HepG2 (cell line): ENCODE measurements around the gene MAGEB4. TPM values are rescaled to one million over a fixed set of nuclear protein-coding genes. Genes with fewer than 3 reads are reported as not detected.

ENCODE experiments used
- ATAC-seq: fragments of 200-7000 bp; cut with Tn5 transposase; 3 replicates; pipeline ENCODE4 v1.9.1; 2020; ENCODE audit warnings: mild to moderate bottlenecking, moderate library complexity
- BruUV-seq: library from RNA; stranded (reverse); fragments of 400-500 nt; replicated peaks from 2 replicates; lab custom pipeline; 2021; lab: Mats Ljungman, UMichigan
- CTCF ChIA-PET: fragments of 300-600 bp; formaldehyde crosslinking; extraction: SDS; loops from one replicate; lab custom pipeline; 2021; ENCODE audit warnings: low total read pairs, inconsistent platforms, low intra/inter-chr PET ratio; lab: Yijun Ruan, JAX
- POLR2A ChIA-PET: fragments of 350-600 bp; sonication (Branson Sonifier 250); formaldehyde crosslinking; loops from one replicate; lab custom pipeline; 2020; ENCODE audit warnings: antibody characterized with exemption, inconsistent platforms; lab: Yijun Ruan, JAX
- DNase-seq: peaks from one replicate; pipeline ENCODE4 v3.0.0-alpha.2; 2015; ENCODE audit warnings: low spot score
- FAIRE-seq: peaks from 3 replicates; lab custom pipeline; 2011; peaks lifted over from hg19 to GRCh38; lab: Jason Lieb, UNC
- H2AFZ ChIP-seq: one replicate; pipeline ENCODE4 v1.6.1; 2011; ENCODE audit warnings: low read length, inconsistent platforms
- H3K27ac ChIP-seq: fragments of 300-600 bp; 3 replicates; pipeline ENCODE4 v1.8.0; 2011; ENCODE audit warnings: mixed run types, mild to moderate bottlenecking, mixed read lengths, low read length, inconsistent platforms; ENCODE audit not compliant: insufficient read depth; ENCODE audit errors: extremely low read length
- H3K27me3 ChIP-seq, 2 experiments: fragments of 200-600 bp in 1 of 2; 2 replicates in 1 of 2; 3 replicates in 1 of 2; pipeline versions ENCODE4 v1.6.0 to v1.8.0; 2011; ENCODE audit warnings: low read length in 2 of 2, mild to moderate bottlenecking in 2 of 2, moderate library complexity in 2 of 2, inconsistent platforms in 1 of 2; ENCODE audit not compliant: insufficient read depth in 2 of 2, control insufficient read depth in 1 of 2
- H3K36me3 ChIP-seq, 2 experiments: fragments of 200-600 bp in 1 of 2; replicated peaks in 1 of 2; 2 replicates in 1 of 2; 3 replicates in 1 of 2; pipeline versions ENCODE4 v1.5.1 to v1.8.0; 2011; ENCODE audit warnings: low read length in 2 of 2, inconsistent platforms in 1 of 2; ENCODE audit not compliant: insufficient read depth in 2 of 2, control insufficient read depth in 1 of 2
- H3K4me1 ChIP-seq: 2 replicates; pipeline ENCODE4 v1.5.1; 2012; ENCODE audit warnings: low read length, inconsistent platforms; ENCODE audit not compliant: insufficient read depth
- H3K4me2 ChIP-seq: 2 replicates; pipeline ENCODE4 v1.6.0; 2011; ENCODE audit warnings: low read depth, low read length, inconsistent platforms
- H3K4me3 ChIP-seq, 3 experiments: fragments of 200-600 bp in 1 of 3; sonication (generic), shearing (Covaris generic) in 1 of 3; replicated peaks in 1 of 3; 2 replicates each; pipeline ENCODE4 v1.5.1; 2011 to 2016; ENCODE audit warnings: low read length in 3 of 3, inconsistent platforms in 2 of 3, low read depth in 2 of 3, mild to moderate bottlenecking in 2 of 3, control low read depth in 1 of 3, mixed read lengths in 1 of 3; ENCODE audit not compliant: insufficient read depth in 1 of 3
- H3K79me2 ChIP-seq: one replicate; pipeline ENCODE4 v1.6.1; 2011; ENCODE audit warnings: low read length, inconsistent platforms; ENCODE audit not compliant: insufficient read depth
- H3K9ac ChIP-seq: 2 replicates; pipeline ENCODE4 v1.6.0; 2011; ENCODE audit warnings: mild to moderate bottlenecking, low read depth, low read length, inconsistent platforms; ENCODE audit not compliant: insufficient read depth
- H3K9me3 ChIP-seq: 2 replicates; pipeline ENCODE4 v1.5.1; 2012; ENCODE audit warnings: mild to moderate bottlenecking, low read length
- H4K20me1 ChIP-seq: 2 replicates; pipeline ENCODE4 v1.6.0; 2011; ENCODE audit warnings: inconsistent platforms, mild to moderate bottlenecking, low read length, moderate library complexity; ENCODE audit not compliant: insufficient read depth
- CREM ChIP-seq, 2 experiments: sonication (generic) in 1 of 2; formaldehyde crosslinking in 1 of 2; IDR thresholded peaks; 2 replicates each; pipeline versions ENCODE4 v1.4.0 to v1.6.1; 2016 to 2020; ENCODE audit warnings: antibody characterized with exemption in 1 of 2, mild to moderate bottlenecking in 1 of 2, missing genetic modification reagents in 1 of 2
- ETV5 ChIP-seq: IDR thresholded peaks from 2 replicates; pipeline ENCODE4 v1.6.1; 2018; ENCODE audit warnings: missing biosample characterization, missing genetic modification reagents, inconsistent platforms, borderline replicate concordance
- GABPA ChIP-seq, 2 experiments: IDR thresholded peaks; 2 replicates each; pipeline ENCODE4 v1.6.1; 2011 to 2016; ENCODE audit warnings: low read depth in 2 of 2, low read length in 1 of 2, missing biosample characterization in 1 of 2, missing genetic modification characterization in 1 of 2
- HOXA9 ChIP-seq: sonication (generic); formaldehyde crosslinking; IDR thresholded peaks from 2 replicates; pipeline ENCODE4 v1.8.1; 2022; ENCODE audit warnings: missing genetic modification reagents, mild to moderate bottlenecking, moderate library complexity, borderline replicate concordance
- MEF2D ChIP-seq: sonication (generic); formaldehyde crosslinking; IDR thresholded peaks from 2 replicates; pipeline ENCODE4 v1.5.1; 2020; ENCODE audit warnings: mild to moderate bottlenecking, missing genetic modification reagents
- MIER2 ChIP-seq: IDR thresholded peaks from 2 replicates; pipeline ENCODE4 v1.6.1; 2016; ENCODE audit warnings: missing biosample characterization, missing genetic modification reagents
- SRSF1 ChIP-seq: fragments of 200-400 bp; formaldehyde crosslinking; optimal IDR thresholded peaks from 2 replicates; pipeline ENCODE3; 2017; ENCODE audit warnings: mild to moderate bottlenecking, low read depth, low read length, moderate library complexity
- ZNF260 ChIP-seq: sonication (generic); formaldehyde crosslinking; IDR thresholded peaks from 2 replicates; pipeline ENCODE4 v1.4.0; 2020; ENCODE audit warnings: missing genetic modification reagents, low read depth, mild to moderate bottlenecking, borderline replicate concordance
- ZNF282 ChIP-seq: fragments of 450-650 bp; IDR thresholded peaks from 2 replicates; pipeline ENCODE4 v1.6.1; 2018; ENCODE audit not compliant: partially characterized antibody
- ZSCAN20 ChIP-seq: sonication (generic); formaldehyde crosslinking; IDR thresholded peaks from 2 replicates; pipeline ENCODE4 v1.4.0; 2020; ENCODE audit warnings: missing genetic modification reagents, mild to moderate bottlenecking, borderline replicate concordance
- WGBS: methylation state at CpG from one replicate; pipeline ENCODE4 v1.1.6; 2017; ENCODE audit warnings: low lambda C conversion rate; 5-methylcytosine and 5-hydroxymethylcytosine counted together
- in situ Hi-C: cut with HindIII; loops from 2 replicates; pipeline ENCODE4 v1.10.0; 2017; ENCODE audit warnings: low pct_unique_long_range_greater_than_20kb; ENCODE audit not compliant: extremely low pct_ligation_motif_present
- intact Hi-C: fragments of 100-400 bp; cut with micrococcal nuclease; formaldehyde crosslinking; loops from one replicate; pipeline ENCODE4 v1.10.0; 2022; ENCODE audit not compliant: unreplicated experiment
- polyA plus RNA-seq, 8 experiments: library from polyadenylated mRNA; depleted of rRNA in 3 of 8; stranded (reverse) in 7 of 8; unstranded in 1 of 8; fragments of >200 nt; fragmentation: Illumina TruSeq in 4 of 8; extraction: Trizol in 4 of 8; gene quantifications; 2 replicates each; pipeline versions ENCODE4 v1.2.1 to v1.2.3, GENCODE V29; 2011 to 2016; ENCODE audit warnings: low read depth in 4 of 8, missing spikeins in 1 of 8, mixed read lengths in 1 of 8; ENCODE audit not compliant: insufficient read depth in 1 of 8
- total RNA-seq, 5 experiments: library from RNA; depleted of rRNA; stranded (reverse); fragments of >200 nt; fragmentation: Illumina TruSeq; extraction: Trizol; gene quantifications; 2 replicates each; pipeline ENCODE4 v1.2.3, GENCODE V29; 2016; ENCODE audit warnings: low read depth in 1 of 5
- TF ChIP-seq, protein P1 (sequence below): sonication (generic); formaldehyde crosslinking; IDR thresholded peaks from 2 replicates; pipeline ENCODE4 v1.5.0; 2020; ENCODE audit warnings: mild to moderate bottlenecking, missing genetic modification reagents, moderate library complexity
- TF ChIP-seq, protein P2 (sequence below): sonication (generic); formaldehyde crosslinking; IDR thresholded peaks from 2 replicates; pipeline ENCODE4 v1.5.0; 2020; ENCODE audit warnings: mild to moderate bottlenecking, missing genetic modification reagents
- TF ChIP-seq, protein P3 (sequence below): sonication (generic); formaldehyde crosslinking; IDR thresholded peaks from 2 replicates; pipeline ENCODE4 v1.4.0; 2020; ENCODE audit warnings: missing genetic modification reagents

MAGEB4 gene
- total and polyA plus RNA-seq, 2 of the 13 experiments (the other 11 are each of a cell fraction or from before 2014, with no cell fraction given), result not detected

DNA sequence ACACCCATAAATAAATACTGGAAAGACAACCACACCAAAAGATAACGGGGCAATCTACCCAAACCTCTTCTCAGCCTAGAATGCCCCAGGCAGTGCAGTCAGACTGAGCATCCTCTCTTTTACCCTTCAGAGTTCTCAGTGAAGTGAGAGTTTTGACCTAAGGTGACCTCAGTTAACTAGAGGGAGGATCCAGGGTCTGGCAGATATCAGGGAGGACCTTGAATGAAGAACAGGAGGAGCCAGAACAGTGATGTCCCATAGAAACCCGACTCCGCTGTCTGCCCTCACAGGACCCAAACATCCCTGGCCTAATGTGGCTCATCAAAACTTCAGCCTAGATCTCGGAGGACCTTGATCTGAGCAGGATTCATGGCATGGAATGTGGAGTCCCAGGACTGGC lies 11.4 kb upstream of the MAGEB4 start, which contains the start of gene MAGEB3 (continued):
- no peak for TF ChIP-seq SRSF1
- no peak for TF ChIP-seq MIER2 (CRISPR knock-in tag)
- TF ChIP-seq ZNF282, result no peak
- no peak for TF ChIP-seq CREM (IDR thresholded peaks at IDR 0.05)
- TF ChIP-seq CREM (CRISPR knock-in tag; IDR thresholded peaks at IDR 0.05), result no peak
- no peak for TF ChIP-seq ZSCAN20 (CRISPR knock-in tag)
- TF ChIP-seq ETV5 (CRISPR knock-in tag), result no peak

DNA sequence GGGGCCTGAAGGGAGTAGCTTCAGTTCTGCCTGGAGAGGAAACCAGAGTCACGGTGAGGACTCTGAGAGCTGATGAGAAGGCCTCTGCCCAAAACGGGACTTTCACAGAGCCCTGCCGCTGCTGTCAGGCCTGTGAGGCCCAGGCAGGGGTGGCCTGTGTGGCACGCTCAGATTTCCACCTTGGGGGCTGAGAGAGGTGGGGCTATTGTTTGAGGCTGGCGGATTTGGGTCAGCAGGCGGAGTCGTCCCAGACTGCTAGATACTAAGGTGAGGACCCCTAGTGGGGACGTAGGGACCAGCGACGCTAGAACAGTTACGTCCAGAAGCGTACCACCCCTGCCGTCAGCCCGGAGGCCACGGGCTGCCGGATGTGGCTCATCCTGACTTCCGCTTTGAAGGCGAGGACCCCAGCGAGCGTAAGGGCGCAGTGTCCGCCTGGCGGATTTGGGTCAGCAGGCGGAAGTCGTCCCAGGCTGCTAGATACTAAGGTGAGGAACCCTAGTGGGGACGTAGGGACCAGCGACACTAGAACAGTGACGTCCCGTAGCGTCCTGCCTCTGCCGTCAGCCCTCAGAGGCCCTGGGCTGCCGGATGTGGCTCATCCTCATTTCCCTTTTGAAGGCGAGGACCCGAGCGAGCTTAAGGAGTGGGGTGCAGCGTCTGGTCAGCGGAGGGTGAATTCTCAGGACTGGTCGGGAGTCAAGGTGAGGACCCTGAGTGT lies 5.1 kb downstream of the MAGEB4 start, which contains the start of gene MAGEB1:
MAGEB1 (plus strand) TSS at position 378 of the 721 bp plus-strand sequence. CDS start 3,348 bp downstream, outside the sequence.
- H3K4me1 ChIP-seq, result no peaks in the 10 kb centered on the region
- H3K9me3 ChIP-seq, result no peaks in the 10 kb centered on the region
- peak within 1 kb of the TSS; percentile 7; the same call in 1 of the 2 replicates for H3K4me2 ChIP-seq
- H3K79me2 ChIP-seq, result no peaks in the 10 kb centered on the region
- TF ChIP-seq GABPA (IDR thresholded peaks at IDR 0.05; ENCODE audit: low read depth, low read length), result 0 out of 2 replicates have a peak, but pooled peaks have one; percentile 11
- TF ChIP-seq GABPA (CRISPR knock-in tag; IDR thresholded peaks at IDR 0.05; ENCODE audit: low read depth), result no peak
- no peak for TF ChIP-seq MEF2D (CRISPR knock-in tag)
- TF ChIP-seq, protein P1, sequence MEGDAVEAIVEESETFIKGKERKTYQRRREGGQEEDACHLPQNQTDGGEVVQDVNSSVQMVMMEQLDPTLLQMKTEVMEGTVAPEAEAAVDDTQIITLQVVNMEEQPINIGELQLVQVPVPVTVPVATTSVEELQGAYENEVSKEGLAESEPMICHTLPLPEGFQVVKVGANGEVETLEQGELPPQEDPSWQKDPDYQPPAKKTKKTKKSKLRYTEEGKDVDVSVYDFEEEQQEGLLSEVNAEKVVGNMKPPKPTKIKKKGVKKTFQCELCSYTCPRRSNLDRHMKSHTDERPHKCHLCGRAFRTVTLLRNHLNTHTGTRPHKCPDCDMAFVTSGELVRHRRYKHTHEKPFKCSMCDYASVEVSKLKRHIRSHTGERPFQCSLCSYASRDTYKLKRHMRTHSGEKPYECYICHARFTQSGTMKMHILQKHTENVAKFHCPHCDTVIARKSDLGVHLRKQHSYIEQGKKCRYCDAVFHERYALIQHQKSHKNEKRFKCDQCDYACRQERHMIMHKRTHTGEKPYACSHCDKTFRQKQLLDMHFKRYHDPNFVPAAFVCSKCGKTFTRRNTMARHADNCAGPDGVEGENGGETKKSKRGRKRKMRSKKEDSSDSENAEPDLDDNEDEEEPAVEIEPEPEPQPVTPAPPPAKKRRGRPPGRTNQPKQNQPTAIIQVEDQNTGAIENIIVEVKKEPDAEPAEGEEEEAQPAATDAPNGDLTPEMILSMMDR (CRISPR knock-in tag), result 0 out of 2 replicates have a peak, but pooled peaks have one; percentile 9
- TF ChIP-seq, protein P2, sequence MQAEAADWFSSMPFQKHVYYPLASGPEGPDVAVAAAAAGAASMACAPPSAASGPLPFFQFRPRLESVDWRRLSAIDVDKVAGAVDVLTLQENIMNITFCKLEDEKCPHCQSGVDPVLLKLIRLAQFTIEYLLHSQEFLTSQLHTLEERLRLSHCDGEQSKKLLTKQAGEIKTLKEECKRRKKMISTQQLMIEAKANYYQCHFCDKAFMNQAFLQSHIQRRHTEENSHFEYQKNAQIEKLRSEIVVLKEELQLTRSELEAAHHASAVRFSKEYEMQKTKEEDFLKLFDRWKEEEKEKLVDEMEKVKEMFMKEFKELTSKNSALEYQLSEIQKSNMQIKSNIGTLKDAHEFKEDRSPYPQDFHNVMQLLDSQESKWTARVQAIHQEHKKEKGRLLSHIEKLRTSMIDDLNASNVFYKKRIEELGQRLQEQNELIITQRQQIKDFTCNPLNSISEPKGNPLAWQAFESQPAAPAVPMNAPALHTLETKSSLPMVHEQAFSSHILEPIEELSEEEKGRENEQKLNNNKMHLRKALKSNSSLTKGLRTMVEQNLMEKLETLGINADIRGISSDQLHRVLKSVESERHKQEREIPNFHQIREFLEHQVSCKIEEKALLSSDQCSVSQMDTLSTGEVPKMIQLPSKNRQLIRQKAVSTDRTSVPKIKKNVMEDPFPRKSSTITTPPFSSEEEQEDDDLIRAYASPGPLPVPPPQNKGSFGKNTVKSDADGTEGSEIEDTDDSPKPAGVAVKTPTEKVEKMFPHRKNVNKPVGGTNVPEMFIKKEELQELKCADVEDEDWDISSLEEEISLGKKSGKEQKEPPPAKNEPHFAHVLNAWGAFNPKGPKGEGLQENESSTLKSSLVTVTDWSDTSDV (CRISPR knock-in tag), result no peak
- TF ChIP-seq, protein P3, sequence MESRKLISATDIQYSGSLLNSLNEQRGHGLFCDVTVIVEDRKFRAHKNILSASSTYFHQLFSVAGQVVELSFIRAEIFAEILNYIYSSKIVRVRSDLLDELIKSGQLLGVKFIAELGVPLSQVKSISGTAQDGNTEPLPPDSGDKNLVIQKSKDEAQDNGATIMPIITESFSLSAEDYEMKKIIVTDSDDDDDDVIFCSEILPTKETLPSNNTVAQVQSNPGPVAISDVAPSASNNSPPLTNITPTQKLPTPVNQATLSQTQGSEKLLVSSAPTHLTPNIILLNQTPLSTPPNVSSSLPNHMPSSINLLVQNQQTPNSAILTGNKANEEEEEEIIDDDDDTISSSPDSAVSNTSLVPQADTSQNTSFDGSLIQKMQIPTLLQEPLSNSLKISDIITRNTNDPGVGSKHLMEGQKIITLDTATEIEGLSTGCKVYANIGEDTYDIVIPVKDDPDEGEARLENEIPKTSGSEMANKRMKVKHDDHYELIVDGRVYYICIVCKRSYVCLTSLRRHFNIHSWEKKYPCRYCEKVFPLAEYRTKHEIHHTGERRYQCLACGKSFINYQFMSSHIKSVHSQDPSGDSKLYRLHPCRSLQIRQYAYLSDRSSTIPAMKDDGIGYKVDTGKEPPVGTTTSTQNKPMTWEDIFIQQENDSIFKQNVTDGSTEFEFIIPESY, result 0 out of 2 replicates have a peak, but pooled peaks have one; percentile 37
- no peak for TF ChIP-seq ZNF260 (CRISPR knock-in tag)
- no peak for TF ChIP-seq HOXA9 (CRISPR knock-in tag)
- no peaks in the 10 kb centered on the region for H3K27me3 ChIP-seq
- no peaks in the 10 kb centered on the region for H3K36me3 ChIP-seq
- no TSS peak for BruUV-seq
- no peak within 1 kb of the TSS for H3K9ac ChIP-seq
- intact Hi-C loops, result no loop called here
- POLR2A ChIA-PET, result no interaction called here
- H3K27ac ChIP-seq, result no peak within 1 kb of the TSS
- no peak within 1 kb of the TSS for H2AFZ ChIP-seq
- FAIRE-seq (no peak), DNase-seq (peak; percentile 8), ATAC-seq (peak; percentile 85)
- CTCF ChIA-PET, result no interaction called here
- WGBS, result 93% methylated on average over 2 of the region's 38 CpGs
- H3K4me3 ChIP-seq, result no peak within 1 kb of the TSS
- H4K20me1 ChIP-seq, result no peaks in the 10 kb centered on the region
- in situ Hi-C loops, result no loop called here
